Measurements from ENCODE around the gene LIMS1.
"Not testable (repeated sequence)": the region's sequence is repeated elsewhere in the genome, so short reads cannot be mapped to it uniquely, and the experiment has no call there.

The LIMS1 gene

DNA sequence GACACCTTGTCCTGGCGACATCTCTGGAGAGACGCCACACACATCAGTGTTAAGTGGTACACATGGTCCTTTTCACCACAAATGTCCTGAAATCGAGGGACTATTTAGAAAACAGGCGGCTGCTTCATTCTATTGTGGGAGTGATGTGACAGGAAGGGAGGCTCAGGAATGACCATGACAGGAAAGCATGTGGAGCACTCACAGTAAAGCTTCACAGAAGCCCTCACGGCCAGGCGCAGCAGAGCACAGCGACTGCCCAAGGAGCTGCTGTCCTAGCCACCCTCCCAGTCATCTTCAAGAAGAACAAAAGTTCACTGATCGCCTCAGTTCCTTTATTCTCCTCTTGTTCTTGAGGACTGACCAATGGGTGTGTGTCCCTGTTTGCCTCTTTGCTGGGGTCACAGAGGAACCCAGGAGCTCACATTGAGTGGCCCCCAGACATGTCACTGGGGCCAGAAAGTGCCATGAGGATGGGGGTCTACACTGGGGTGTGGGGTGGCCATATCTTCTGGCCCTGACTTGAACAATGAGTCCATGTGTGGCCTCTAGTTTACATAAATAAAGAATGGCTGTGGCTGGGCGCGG, 100.4 kb downstream of the LIMS1 start:
- DNase-seq (ENCODE audit: low spot score) = no peak

DNA sequence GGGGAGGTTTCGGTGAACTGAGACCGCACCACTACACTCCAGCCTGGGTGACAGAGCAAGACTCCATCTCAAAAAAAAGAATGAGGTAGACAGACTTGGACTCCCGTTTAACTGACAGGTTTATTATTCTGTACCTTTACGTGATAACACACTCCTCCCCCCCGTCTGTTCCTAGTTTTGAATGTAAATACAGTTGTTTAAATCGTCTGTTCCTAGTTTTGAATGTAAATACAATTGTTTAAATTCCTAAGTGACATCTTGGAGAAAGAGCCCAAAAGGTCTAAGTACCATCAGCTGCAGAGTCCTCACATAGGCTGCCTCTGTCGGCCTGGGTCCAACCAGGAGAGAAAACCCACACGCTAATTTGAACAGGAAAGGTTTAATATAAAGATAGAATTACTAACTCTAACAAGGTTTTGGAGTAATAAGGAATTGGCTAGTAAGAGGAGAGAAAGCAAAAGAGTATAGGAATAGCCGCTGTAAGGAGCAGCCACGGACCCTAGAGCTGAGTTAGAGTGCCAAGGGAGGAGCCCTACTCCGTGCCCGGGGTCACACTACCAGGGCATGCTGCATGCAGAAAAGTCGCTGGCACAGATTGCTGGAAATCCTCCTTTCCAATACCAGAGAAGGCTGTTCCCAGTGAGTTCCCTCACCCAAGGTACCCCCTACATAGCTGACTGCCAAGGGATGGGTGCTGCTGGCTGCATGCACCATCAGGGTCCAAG, 101.5 kb downstream of the LIMS1 start:
- DNase-seq (ENCODE audit: low spot score) = no peak

DNA sequence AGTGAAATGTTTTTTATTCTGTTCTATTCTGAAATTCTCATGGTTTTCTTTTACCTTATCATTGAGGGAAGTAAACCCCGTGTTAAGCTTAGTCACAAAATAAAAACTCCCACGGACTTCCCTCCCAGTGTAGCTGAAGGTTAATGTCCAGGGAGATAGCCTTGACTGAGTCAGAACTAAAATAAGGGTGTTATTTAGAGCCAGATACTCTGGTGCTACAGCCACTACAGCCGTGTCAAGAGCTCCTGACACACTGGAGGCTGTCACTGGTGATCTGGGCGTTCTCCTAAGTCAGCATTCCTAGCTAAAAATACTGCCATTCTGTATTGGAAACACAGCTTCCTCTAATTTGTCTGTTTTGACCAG, 103.0 kb downstream of the LIMS1 start:
- peak; percentile 86 for DNase-seq (ENCODE audit: low spot score)

DNA sequence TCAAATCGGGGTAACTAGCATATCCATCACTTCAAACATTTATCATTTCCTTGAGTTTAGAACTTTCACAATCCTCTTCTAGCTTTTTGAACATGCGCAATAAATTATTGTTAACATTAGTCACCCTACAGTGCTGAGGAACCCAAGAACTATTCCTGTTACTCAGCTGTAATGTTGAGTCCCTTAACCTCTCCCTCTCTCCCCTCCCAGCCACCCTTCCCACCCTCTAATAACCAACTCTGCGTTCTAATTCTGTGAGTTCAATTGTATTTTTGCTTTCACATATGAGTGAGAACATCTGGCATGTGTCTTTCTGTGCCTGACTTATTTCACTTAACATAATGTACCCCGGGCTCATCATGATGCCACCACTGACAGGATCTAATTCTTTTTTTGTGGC, 106.5 kb downstream of the LIMS1 start:
- peak; percentile 79 for DNase-seq (ENCODE audit: low spot score)

- DNase-seq (ENCODE audit: low spot score) = no peak
Observed at GRCh38 chr2:108641756-108642155, 107.5 kb downstream of the LIMS1 start.

DNA sequence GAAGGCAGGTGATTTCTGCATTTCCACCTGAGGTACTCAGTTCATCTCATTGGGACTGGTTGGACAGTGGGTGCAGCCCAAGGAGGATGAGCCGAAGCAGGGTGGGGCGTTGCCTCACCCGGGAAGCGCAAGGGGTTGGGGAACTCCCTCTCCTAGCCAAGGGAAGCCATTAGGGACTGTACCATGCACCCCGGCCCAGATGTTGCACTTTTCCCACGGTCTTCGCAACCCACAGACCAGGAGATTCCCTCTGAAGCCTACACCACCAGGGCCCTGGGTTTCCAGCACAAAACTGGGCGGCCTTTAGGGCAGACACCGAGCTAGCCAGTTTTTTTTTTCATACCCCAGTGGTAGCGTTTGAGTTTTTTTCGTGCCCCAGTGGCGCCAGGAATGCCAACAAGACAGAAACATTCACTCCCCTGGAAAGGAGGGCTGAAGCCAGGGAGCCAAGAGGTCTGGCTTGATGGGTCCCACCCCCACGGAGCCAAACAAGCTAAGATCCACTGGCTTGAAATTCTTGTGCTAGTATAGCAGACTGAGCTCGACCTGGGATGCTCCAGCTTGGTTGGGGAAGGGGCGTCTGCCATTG, 109.1 kb downstream of the LIMS1 start:
- DNase-seq (ENCODE audit: low spot score) = no peak

GRCh38 chr2:108643862-108644261, 109.6 kb downstream of the LIMS1 start:
- not testable (repeated sequence) for DNase-seq (ENCODE audit: low spot score)

DNA sequence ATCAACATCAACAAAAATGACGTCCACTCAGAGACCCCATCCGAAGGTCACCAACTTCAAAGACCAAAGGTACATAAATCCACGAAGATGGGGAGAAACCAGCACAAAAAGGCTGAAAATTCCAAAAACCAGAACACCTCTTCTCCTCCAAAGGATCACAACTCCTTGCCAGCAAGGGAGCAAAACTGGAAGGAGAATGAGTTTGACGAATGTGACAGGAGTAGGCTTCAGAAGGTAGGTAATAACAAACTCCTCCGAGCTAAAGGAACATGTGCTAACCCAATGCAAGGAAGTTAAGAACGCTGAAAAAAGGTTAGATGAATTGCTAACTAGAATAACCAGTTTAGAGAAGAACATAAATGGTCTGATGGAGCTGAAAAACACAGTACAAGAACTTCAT, 110.2 kb downstream of the LIMS1 start:
- DNase-seq (ENCODE audit: low spot score) = not testable (repeated sequence)

DNA sequence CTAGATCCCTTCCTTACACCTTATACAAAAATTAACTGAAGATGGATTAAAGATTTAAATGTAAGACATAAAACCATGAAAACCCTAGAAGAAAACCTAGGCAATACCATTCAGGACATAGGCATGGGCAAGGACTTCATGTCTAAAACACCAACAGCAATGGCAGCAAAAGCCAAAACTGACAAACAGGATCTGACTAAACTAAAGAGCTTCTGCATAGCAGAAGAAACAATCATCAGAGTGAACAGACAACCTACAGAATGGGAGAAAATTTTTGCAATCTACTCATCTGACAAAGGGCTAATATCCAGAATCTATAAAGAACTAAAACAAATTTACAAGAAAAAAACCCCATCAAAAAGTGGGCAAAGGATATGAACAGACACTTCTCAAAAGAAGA, 114.5 kb downstream of the LIMS1 start:
- DNase-seq (ENCODE audit: low spot score) = peak; percentile 1

- not testable (repeated sequence) for DNase-seq (ENCODE audit: low spot score)
Observed at GRCh38 chr2:108650465-108650864, 116.2 kb downstream of the LIMS1 start.

DNA sequence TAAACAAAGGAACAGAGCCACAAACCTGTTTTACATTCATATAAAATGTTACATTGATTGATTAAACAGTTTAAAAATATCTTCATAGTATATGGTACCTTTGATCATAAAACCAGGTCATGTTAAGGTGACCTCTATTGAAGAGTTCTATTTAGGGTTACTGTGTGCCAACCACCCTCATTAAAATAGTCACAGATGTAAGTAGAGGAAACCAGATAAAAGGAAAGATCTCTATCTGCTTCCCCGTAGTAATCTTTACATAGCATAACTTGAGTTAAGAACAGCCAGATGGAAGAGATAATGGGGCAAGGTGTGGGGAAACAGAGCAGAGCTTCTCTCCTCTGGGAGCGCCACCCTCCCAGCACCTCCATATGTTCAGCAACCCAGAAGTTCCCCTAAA, 117.2 kb downstream of the LIMS1 start:
- not testable (repeated sequence) for DNase-seq (ENCODE audit: low spot score)

- peak; percentile 68 for DNase-seq (ENCODE audit: low spot score)
Observed at GRCh38 chr2:108652187-108652931, 118.1 kb downstream of the LIMS1 start.

DNA sequence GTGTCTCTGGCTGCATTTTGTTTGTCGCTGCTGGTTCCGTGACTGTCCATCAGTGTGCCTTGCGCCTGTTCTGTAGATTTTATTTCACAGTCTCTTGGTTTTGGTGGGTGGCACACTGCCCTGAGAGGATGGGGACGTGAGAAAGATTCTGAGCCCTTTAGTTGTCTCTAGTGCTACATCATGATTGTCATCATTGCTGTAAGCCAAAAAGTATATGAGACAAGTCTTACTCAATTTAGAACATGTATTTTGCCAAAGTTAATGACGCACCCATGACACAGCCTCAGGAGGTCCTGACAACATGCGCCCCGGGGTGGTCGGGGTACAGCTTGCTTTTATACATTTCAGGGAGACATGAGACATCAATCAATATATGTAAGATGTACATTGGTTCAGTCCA, 119.2 kb downstream of the LIMS1 start:
- DNase-seq (ENCODE audit: low spot score) = not testable (repeated sequence)

- DNase-seq (ENCODE audit: low spot score) = not testable (repeated sequence)
Observed at GRCh38 chr2:108653849-108654248, 119.6 kb downstream of the LIMS1 start.

GRCh38 chr2:108654521-108655125, 120.4 kb downstream of the LIMS1 start:
- peak; percentile 55 for DNase-seq (ENCODE audit: low spot score)

DNA sequence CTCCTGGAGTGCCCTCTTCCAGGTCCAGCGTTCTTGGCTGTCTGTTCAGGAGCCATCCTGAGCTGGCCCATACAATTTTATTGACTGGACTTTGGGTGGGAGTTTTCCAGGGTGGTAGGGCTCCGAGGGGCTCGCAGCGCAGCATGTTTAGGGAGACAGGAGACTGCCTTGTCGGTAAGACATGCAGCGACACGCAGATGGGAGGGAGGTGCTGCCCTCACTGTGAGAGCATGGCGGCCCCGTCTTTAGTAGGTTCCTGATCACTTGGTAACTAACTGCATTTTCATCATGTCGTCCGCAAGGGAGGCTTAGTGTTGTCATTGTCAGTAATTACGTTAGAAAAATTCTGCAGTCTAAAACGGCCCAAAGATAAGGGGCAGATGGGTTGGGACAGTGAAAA, 121.0 kb downstream of the LIMS1 start:
- not testable (repeated sequence) for DNase-seq (ENCODE audit: low spot score)

DNA sequence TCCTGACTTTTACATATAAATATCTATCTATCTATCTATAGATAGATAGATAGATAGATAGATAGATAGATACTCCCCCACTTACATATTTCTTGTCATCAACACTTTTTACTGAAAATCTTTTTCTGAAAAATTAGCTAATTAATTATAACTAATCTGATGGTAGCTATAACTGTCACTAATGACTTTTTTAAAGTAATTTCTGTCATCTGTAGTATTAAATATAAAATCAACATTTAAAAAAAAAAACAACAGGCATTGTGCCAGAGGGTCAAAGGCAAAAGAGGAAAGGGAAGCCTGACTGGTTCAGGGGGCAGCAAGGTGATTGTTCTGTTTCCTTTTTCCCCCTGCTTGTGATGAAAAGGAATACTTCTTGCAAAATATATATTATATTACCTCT, 122.0 kb downstream of the LIMS1 start:
- not testable (repeated sequence) for DNase-seq (ENCODE audit: low spot score)

DNA sequence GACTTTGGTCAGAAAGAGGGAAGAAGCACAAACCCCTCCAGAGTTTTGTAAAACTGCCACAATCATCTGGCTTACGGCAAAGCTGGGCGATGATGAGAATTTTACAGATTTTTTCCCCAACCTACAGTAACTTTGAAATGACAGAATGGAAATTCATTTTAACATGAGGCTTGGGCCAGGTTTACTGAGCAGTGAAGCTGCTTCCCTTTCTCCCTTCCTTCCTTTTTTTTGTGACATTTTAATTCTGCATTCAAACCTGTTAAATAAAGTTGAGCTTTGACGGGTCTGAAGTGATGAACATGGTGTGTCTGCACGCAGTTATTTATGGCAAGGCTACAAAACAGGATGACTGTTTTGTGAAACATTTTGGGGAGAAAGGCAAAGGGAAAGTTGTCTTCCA, 123.2 kb downstream of the LIMS1 start:
- DNase-seq (ENCODE audit: low spot score) = not testable (repeated sequence)

GRCh38 chr2:108658553-108658952, 124.3 kb downstream of the LIMS1 start:
- DNase-seq (ENCODE audit: low spot score) = not testable (repeated sequence)

- DNase-seq (ENCODE audit: low spot score) = not testable (repeated sequence)
Observed at GRCh38 chr2:108661493-108661892, 127.2 kb downstream of the LIMS1 start.

DNA sequence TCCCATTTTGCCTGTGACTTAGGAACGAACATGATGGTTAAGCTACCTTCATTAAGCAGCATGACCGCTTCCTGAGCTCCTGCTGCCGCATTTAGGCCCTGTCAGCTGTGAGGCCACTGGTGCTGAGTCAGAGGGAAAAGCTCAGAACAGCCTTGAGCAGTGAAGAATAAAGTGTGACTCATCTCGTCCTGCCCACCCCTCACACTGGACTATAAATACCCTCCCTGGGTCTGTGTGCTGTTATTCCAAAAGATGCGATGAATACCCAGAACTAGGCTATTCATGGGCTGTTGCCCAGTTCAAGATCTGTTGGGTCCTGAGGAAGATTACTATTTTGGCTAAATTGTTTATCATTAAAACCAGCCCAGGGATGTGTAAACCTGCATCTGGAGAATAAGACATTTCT, 127.9 kb downstream of the LIMS1 start:
- DNase-seq (ENCODE audit: low spot score) = peak; percentile 56

- DNase-seq (ENCODE audit: low spot score) = not testable (repeated sequence)
Observed at GRCh38 chr2:108663346-108663745, 129.1 kb downstream of the LIMS1 start.
